ENCODE data around the gene CDC42EP1. TPM values are rescaled to one million over a fixed set of nuclear protein-coding genes. Genes with fewer than 3 reads are reported as not detected.
A peak's percentile ranks its signal among the peaks of the same experiment; 100 is the strongest.

CDC42EP1 gene
- total RNA-seq, 4 donors from 2014 or later, result 44.4 to 80.1 (median 70.5) TPM

GRCh38 chr22:37542959-37543358 lies 17.3 kb upstream of the CDC42EP1 start:
- TF ChIP-seq CTCF (IDR thresholded peaks at IDR 0.05) (no peak), POLR2A (IDR thresholded peaks at IDR 0.05) (no peak)
- WGBS, 2 donors, result 92 to 93% methylated on average over 7 of the region's 7 CpGs
- no peak for DNase-seq (ENCODE audit: low spot score in 2 of 2)
- intact Hi-C loops (cut with DNase I; ENCODE audit: low total_unique reads), result loop anchor here (10.0 kb wide), 1 partner anchor 52 kb away; no protein-coding TSS in a partner anchor
- H3K4me3 ChIP-seq (ENCODE audit: low read depth, poor library complexity, severe bottlenecking), result no peak overlapping the region

DNA sequence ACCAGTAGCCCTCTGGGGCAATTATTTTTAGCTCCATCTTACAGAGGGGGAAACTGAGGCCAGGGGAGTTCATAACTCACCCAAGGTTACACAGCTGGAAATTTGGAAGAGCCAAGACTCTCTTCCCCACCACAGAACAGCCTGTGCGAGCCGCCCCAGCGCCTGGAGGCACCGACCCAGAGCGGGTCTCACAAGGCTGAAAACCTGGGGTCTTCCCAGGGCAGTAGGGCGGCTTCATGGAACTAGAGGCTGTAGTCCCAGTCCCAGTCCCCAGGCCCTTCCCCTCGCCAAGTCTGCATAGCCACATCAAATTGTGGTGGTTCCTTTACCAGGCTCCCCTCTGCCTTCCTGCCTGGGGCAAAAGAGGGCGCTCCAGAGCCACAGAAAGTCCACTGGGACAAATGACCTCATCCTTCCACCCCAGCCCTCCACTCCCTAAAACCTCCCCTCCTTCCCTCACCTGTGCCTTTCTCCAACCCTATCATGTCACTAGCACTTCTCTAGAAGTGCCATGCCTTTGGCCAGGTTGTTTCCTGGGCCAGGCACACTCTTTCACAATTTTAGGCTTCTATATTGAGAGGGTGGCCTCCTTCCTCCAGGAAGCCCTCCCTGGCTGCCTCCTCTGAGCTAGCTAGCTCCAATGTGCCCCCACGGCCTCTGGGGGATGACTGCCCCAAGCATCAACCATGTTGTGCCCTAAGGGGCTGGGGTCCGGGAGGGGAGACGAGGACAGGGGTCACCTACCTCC lies 15.2 kb upstream of the CDC42EP1 start:
- intact Hi-C loops (cut with DNase I; ENCODE audit: low total_unique reads), result loop anchor here (10.0 kb wide), 1 partner anchor 50 kb away; no protein-coding TSS in a partner anchor
- 33 to 46% methylated on average over 11 of the region's 11 CpGs for WGBS, 2 donors

GRCh38 chr22:37545703-37546436 lies 14.4 kb upstream of the CDC42EP1 start:
- H3K4me3 ChIP-seq (ENCODE audit: low read depth, poor library complexity, severe bottlenecking), result no peak overlapping the region
- intact Hi-C loops (cut with DNase I; ENCODE audit: low total_unique reads), result loop anchor here (10.0 kb wide), 1 partner anchor 49 kb away; no protein-coding TSS in a partner anchor
- peak; percentile 87 to 98 for DNase-seq (ENCODE audit: low spot score in 2 of 2)
- TF ChIP-seq CTCF (IDR thresholded peaks at IDR 0.05), result no peak
- TF ChIP-seq POLR2A (IDR thresholded peaks at IDR 0.05), result no peak
- WGBS, 2 donors, result 6 to 7% methylated on average over 23 to 26 of the region's 28 CpGs

More for the DNA sequence above, 15.2 kb upstream of the CDC42EP1 start:
- DNase-seq (ENCODE audit: low spot score in 2 of 2), result peak in 1 of 2 donors; percentile 89
- H3K4me3 ChIP-seq (ENCODE audit: low read depth, poor library complexity, severe bottlenecking), result no peak overlapping the region
- TF ChIP-seq CTCF (IDR thresholded peaks at IDR 0.05), result peak in 1 of 3 donors; percentile 18
- TF ChIP-seq POLR2A (IDR thresholded peaks at IDR 0.05), result no peak

DNA sequence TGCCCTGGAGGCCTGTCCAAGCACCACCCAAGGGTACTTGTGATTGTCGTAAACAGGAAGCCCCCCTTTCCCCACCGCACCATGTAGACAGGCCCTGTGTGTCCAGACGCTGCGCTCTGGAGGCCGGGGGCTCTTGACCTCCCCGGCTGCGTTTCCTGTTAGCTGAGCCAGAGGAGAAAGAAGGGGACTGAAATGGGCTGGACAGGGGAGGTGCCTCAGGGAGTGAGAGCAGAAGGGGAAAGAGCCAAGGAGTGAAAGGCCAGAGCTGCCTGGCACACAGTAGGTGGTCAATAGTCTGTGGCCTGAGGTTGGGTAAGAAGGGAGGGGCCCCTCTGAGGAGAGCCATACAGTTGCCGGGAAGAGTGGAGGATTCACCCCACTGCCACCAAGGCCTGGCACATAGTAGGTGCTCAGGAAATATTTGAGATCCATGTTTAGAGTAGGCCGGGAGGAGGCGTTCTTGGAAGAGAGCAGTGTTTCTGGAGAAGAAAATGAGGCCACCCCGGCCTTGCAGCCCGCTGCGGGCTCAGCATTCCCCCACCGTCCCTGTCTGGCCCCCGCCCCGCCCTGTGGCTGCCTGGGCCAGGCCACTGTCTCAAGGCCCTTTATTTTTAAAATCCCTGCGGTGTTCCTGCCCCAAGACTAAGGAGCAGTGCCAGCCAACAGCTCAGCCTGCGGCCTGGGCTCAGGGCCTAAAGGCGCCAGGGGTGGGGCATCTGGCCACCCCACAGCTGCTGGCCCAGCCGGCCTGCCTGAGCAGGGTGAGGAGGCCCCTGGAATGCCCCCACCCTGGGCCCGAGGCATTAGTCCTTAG lies 13.6 kb upstream of the CDC42EP1 start:
- H3K4me3 ChIP-seq (ENCODE audit: low read depth, poor library complexity, severe bottlenecking), result no peak overlapping the region
- TF ChIP-seq POLR2A (IDR thresholded peaks at IDR 0.05), result no peak
- no peak for TF ChIP-seq CTCF (IDR thresholded peaks at IDR 0.05)
- intact Hi-C loops (cut with DNase I; ENCODE audit: low total_unique reads), result loop anchor here (10.0 kb wide), 1 partner anchor 48 kb away; no protein-coding TSS in a partner anchor
- WGBS, 2 donors, result 26 to 39% methylated on average over 20 of the region's 21 CpGs
- DNase-seq (ENCODE audit: low spot score in 2 of 2), result peak in 1 of 2 donors; percentile 89

GRCh38 chr22:37547251-37547741 lies 13.0 kb upstream of the CDC42EP1 start:
- WGBS, 2 donors, result 47 to 52% methylated on average over 9 of the region's 9 CpGs
- no peak overlapping the region for H3K4me3 ChIP-seq (ENCODE audit: low read depth, poor library complexity, severe bottlenecking)
- intact Hi-C loops (cut with DNase I; ENCODE audit: low total_unique reads), result loop anchor here (10.0 kb wide), 1 partner anchor 48 kb away; no protein-coding TSS in a partner anchor
- no peak for TF ChIP-seq CTCF (IDR thresholded peaks at IDR 0.05)
- no peak for TF ChIP-seq POLR2A (IDR thresholded peaks at IDR 0.05)
- no peak for DNase-seq (ENCODE audit: low spot score in 2 of 2)
